ENCODE measurements around the gene ASPHD1. TPM values are rescaled to one million over a fixed set of nuclear protein-coding genes. Genes with fewer than 3 reads are reported as not detected.
A peak's percentile ranks its signal among the peaks of the same experiment; 100 is the strongest.

The ASPHD1 gene
- total and polyA plus RNA-seq, 11 donors = 0.20 to 5.3 (median 0.54) TPM; not detected in 4

GRCh38 chr16:29876217-29876593, 24.1 kb upstream of the ASPHD1 start:
- no peak overlapping the region for H3K27ac ChIP-seq
- no peak for TF ChIP-seq CTCF (IDR thresholded peaks at IDR 0.05)
- TF ChIP-seq POLR2A (IDR thresholded peaks at IDR 0.05) = no peak
- DNase-seq (no peak), ATAC-seq (no peak)
- peak overlapping the region in 8 of 12 donors; percentile 7 to 43 (median 22) for H3K4me3 ChIP-seq
- H3K36me3 ChIP-seq = no peaks in the 10 kb centered on the region
- no peaks in the 10 kb centered on the region for H3K9me3 ChIP-seq
- peaks cover 0 to 12% (median 0%) of the 10 kb centered on the region in 12 donors for H3K4me1 ChIP-seq
- intact Hi-C loops (cut with DNase I) = loop anchor here in 1 of 10 donors (10.0 kb wide), 1 partner anchor 79 kb away; no protein-coding TSS in a partner anchor
- peaks cover 17 to 49% (median 34%) of the 10 kb centered on the region in 9 donors for H3K27me3 ChIP-seq
- WGBS, 4 donors = 16 to 21% (median 20%) methylated on average over 18 of the region's 18 CpGs

GRCh38 chr16:29876594-29877249, 23.6 kb upstream of the ASPHD1 start:
- TF ChIP-seq CTCF (IDR thresholded peaks at IDR 0.05) (no peak), POLR2A (IDR thresholded peaks at IDR 0.05) (no peak)
- DNase-seq = no peak
- H3K27ac ChIP-seq = no peak overlapping the region
- WGBS, 4 donors = 4 to 7% (median 5%) methylated on average over 26 to 45 of the region's 45 CpGs
- peak overlapping the region in 10 of 12 donors; percentile 7 to 43 (median 18) for H3K4me3 ChIP-seq
- ATAC-seq = peak in 1 of 4 donors; percentile 38
- H3K36me3 ChIP-seq = no peaks in the 10 kb centered on the region
- H3K27me3 ChIP-seq = peaks cover 17 to 49% (median 34%) of the 10 kb centered on the region in 9 donors
- intact Hi-C loops (cut with DNase I) = loop anchor here in 1 of 10 donors (10.0 kb wide), 1 partner anchor 78 kb away; no protein-coding TSS in a partner anchor
- H3K9me3 ChIP-seq = no peaks in the 10 kb centered on the region
- H3K4me1 ChIP-seq = peaks cover 0 to 12% (median 0%) of the 10 kb centered on the region in 12 donors

GRCh38 chr16:29877266-29877961, 22.9 kb upstream of the ASPHD1 start:
- 10 to 19% (median 15%) methylated on average over 13 to 28 of the region's 28 CpGs for WGBS, 4 donors
- Histone ChIP-seq H3K9me3 (no peaks in the 10 kb centered on the region), H3K4me1 (peaks cover 0 to 12% (median 0%) of the 10 kb centered on the region in 12 donors), H3K27ac (no peak overlapping the region), H3K27me3 (peaks cover 17 to 49% (median 34%) of the 10 kb centered on the region in 9 donors), H3K4me3 (peak overlapping the region in 1 of 12 donors; percentile 10), H3K36me3 (no peaks in the 10 kb centered on the region)
- TF ChIP-seq POLR2A (IDR thresholded peaks at IDR 0.05) = no peak
- no peak for TF ChIP-seq CTCF (IDR thresholded peaks at IDR 0.05)
- DNase-seq (no peak), ATAC-seq (peak in 1 of 4 donors; percentile 49)
- intact Hi-C loops (cut with DNase I) = loop anchor here in 1 of 10 donors (10.0 kb wide), 1 partner anchor 77 kb away; no protein-coding TSS in a partner anchor

GRCh38 chr16:29878172-29878571, 22.1 kb upstream of the ASPHD1 start:
- Histone ChIP-seq H3K36me3 (no peaks in the 10 kb centered on the region), H3K4me1 (peaks cover 0 to 12% (median 0%) of the 10 kb centered on the region in 12 donors), H3K4me3 (no peak overlapping the region), H3K9me3 (no peaks in the 10 kb centered on the region), H3K27ac (no peak overlapping the region), H3K27me3 (peaks cover 17 to 49% (median 34%) of the 10 kb centered on the region in 9 donors)
- ATAC-seq = no peak
- TF ChIP-seq CTCF (IDR thresholded peaks at IDR 0.05) (no peak), POLR2A (IDR thresholded peaks at IDR 0.05) (no peak)
- DNase-seq = no peak
- intact Hi-C loops (cut with DNase I) = loop anchor here in 1 of 10 donors (10.0 kb wide), 1 partner anchor 77 kb away; no protein-coding TSS in a partner anchor
- 84 to 93% (median 88%) methylated on average over 14 of the region's 14 CpGs for WGBS, 4 donors

All from heart left ventricle (tissue), 16 donors.